ENCODE measurements around the gene GSDME. TPM values are rescaled to one million over a fixed set of nuclear protein-coding genes. Genes with fewer than 3 reads are reported as not detected.

Gene GSDME
- total and polyA plus RNA-seq, 7 donors, result 1.6 to 11.9 (median 7.1) TPM

DNA sequence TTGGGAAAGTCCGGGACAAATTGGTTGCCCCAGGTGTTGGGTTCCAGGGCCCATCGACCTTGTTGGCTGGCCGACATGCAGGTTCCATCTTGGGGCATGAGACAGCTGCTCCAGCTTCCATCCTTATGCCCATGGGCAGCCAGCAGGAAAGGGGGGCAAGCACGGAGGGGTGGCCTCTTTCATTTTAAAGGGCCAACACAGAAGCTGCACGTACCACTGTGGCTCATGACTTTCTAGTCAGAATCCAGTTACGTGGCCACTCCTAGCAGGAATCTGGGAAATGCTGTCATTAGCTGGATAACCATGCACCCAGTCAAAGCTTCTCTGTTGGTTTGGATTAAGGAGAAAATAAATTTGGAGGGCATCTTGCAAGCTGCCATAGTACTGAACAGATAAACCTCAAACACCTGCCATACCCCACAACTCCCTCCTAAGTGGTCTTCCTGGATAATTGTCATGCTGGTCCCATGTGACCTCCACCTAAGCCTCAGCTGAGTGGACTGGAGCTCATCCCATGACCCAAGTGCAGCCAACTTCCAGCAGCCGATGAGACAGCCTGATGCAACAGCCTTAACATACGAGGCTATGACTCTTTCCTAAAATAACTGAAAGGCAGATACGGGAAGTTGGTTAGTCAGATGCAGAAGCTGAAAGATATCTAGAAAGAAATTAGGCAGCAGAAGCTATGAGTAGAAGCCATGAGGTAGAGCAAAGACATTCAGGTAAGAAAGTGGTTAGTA lies 21.4 kb upstream of the GSDME start:
- DNase-seq, result peak; percentile 70

DNA sequence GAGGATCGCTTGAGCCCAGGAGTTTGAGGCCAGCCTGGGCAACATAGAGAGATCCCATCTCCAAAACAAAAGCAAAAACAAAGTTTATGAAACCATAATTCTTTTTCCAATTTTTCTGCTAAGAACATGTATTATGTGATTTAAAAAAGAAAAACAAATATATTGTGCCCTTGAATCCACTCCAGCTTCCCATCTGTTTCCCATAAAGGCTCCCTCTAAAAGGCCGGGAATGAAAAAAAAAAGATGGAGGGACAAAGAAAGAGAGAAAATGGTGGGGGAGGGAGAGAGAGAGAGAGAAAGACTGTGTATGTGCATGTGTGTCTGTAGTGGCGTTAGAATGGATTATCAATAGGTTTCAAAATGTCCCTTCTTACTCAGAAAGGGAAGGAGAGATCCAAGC lies 20.5 kb upstream of the GSDME start:
- no peaks in the 10 kb centered on the region for H3K36me3 ChIP-seq
- no peaks in the 10 kb centered on the region for H3K4me1 ChIP-seq
- intact Hi-C loops (cut with DNase I), result no loop called here
- H3K27me3 ChIP-seq, result no peaks in the 10 kb centered on the region
- no peak for DNase-seq
- no peak overlapping the region for H3K27ac ChIP-seq
- no peaks in the 10 kb centered on the region for H3K9me3 ChIP-seq
- H3K4me3 ChIP-seq, result no peak overlapping the region
- TF ChIP-seq POLR2A (IDR thresholded peaks at IDR 0.05) (no peak), POLR2AphosphoS5 (IDR thresholded peaks at IDR 0.05) (no peak), EP300 (IDR thresholded peaks at IDR 0.05) (no peak)
- TF ChIP-seq, protein P1, sequence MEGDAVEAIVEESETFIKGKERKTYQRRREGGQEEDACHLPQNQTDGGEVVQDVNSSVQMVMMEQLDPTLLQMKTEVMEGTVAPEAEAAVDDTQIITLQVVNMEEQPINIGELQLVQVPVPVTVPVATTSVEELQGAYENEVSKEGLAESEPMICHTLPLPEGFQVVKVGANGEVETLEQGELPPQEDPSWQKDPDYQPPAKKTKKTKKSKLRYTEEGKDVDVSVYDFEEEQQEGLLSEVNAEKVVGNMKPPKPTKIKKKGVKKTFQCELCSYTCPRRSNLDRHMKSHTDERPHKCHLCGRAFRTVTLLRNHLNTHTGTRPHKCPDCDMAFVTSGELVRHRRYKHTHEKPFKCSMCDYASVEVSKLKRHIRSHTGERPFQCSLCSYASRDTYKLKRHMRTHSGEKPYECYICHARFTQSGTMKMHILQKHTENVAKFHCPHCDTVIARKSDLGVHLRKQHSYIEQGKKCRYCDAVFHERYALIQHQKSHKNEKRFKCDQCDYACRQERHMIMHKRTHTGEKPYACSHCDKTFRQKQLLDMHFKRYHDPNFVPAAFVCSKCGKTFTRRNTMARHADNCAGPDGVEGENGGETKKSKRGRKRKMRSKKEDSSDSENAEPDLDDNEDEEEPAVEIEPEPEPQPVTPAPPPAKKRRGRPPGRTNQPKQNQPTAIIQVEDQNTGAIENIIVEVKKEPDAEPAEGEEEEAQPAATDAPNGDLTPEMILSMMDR (IDR thresholded peaks at IDR 0.05), result no peak
- WGBS, 2 donors, result 87 to 89% methylated on average over 3 of the region's 3 CpGs

More for the DNA sequence above, 21.4 kb upstream of the GSDME start:
- TF ChIP-seq, protein P1 (IDR thresholded peaks at IDR 0.05), result no peak
- TF ChIP-seq POLR2AphosphoS5 (IDR thresholded peaks at IDR 0.05), result peak in 1 of 4 donors; percentile 51
- no peak for TF ChIP-seq EP300 (IDR thresholded peaks at IDR 0.05)
- no peak for TF ChIP-seq POLR2A (IDR thresholded peaks at IDR 0.05)
- intact Hi-C loops (cut with DNase I), result no loop called here
- no peaks in the 10 kb centered on the region for H3K9me3 ChIP-seq
- no peak overlapping the region for H3K27ac ChIP-seq
- H3K27me3 ChIP-seq, result no peaks in the 10 kb centered on the region
- H3K4me3 ChIP-seq, result no peak overlapping the region
- 79 to 87% methylated on average over 9 of the region's 9 CpGs for WGBS, 2 donors
- H3K4me1 ChIP-seq, result no peaks in the 10 kb centered on the region
- H3K36me3 ChIP-seq, result no peaks in the 10 kb centered on the region

DNA sequence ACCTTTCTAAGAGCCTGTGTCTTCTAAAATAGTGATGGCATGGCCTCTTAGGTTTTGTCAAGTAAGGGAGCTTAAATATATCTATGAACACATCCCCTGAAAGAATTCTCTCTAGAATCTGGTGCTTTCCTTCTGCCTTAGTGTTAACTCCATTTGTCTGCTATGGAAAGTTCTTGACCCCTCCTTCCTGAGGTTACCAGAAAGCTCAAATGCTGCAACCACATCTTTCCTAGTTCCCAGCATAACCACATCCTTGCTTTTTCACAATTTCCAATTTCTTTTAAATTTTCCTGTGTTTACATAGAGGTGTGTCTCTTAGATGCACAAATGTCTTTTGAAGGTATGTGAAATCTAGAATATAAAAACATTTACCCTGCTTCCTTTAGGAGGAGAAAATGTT lies 16.4 kb upstream of the GSDME start:
- no peak overlapping the region for H3K4me3 ChIP-seq
- intact Hi-C loops (cut with DNase I), result no loop called here
- TF ChIP-seq, protein P1 (IDR thresholded peaks at IDR 0.05), result no peak
- TF ChIP-seq POLR2AphosphoS5 (IDR thresholded peaks at IDR 0.05) (no peak), POLR2A (IDR thresholded peaks at IDR 0.05) (no peak), EP300 (IDR thresholded peaks at IDR 0.05) (no peak)
- no peaks in the 10 kb centered on the region for H3K9me3 ChIP-seq
- no peak for DNase-seq
- no peaks in the 10 kb centered on the region for H3K36me3 ChIP-seq
- H3K27ac ChIP-seq, result no peak overlapping the region
- no peaks in the 10 kb centered on the region for H3K4me1 ChIP-seq
- no peaks in the 10 kb centered on the region for H3K27me3 ChIP-seq

DNA sequence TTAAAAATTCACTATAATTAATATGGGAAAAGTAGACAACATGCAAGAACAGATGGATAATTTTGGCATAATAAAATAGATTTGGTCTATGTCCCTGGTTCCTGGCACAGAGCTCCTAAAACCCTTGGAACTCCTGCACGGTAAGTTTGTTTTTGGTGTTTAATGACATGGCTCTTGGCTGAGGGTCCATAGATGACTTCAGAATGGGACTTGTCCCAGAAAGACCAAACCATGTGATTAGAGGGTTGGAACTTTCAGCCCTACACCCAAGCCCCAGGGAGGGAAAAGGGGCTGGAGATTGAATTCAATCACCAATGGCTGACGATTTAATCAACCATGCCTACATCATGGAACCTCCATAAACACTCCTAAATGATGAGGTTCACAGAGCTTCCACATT lies 12.6 kb upstream of the GSDME start:
- Histone ChIP-seq H3K36me3 (no peaks in the 10 kb centered on the region), H3K9me3 (no peaks in the 10 kb centered on the region), H3K27ac (no peak overlapping the region), H3K4me1 (no peaks in the 10 kb centered on the region), H3K4me3 (no peak overlapping the region), H3K27me3 (no peaks in the 10 kb centered on the region)
- TF ChIP-seq EP300 (IDR thresholded peaks at IDR 0.05) (no peak), POLR2A (IDR thresholded peaks at IDR 0.05) (no peak), POLR2AphosphoS5 (IDR thresholded peaks at IDR 0.05) (no peak)
- TF ChIP-seq, protein P1 (IDR thresholded peaks at IDR 0.05), result no peak
- intact Hi-C loops (cut with DNase I), result no loop called here
- 82 to 89% methylated on average over 2 of the region's 2 CpGs for WGBS, 2 donors
- DNase-seq, result no peak
